Stimulated activated CD8-positive, alpha-beta memory T cell treated with anti-CD3 and anti-CD28 coated beads, Interleukin-4, amount 100 ng/mL, for 48 hours (primary cell): ENCODE data around the gene IL1RAPL2.
A peak's percentile ranks its signal among the peaks of the same experiment; 100 is the strongest.
"Not testable (repeated sequence)": the region's sequence is repeated elsewhere in the genome, so short reads cannot be mapped to it uniquely, and the experiment has no call there.

ENCODE experiments used
- DNase-seq: peaks from one replicate; pipeline ENCODE4 v3.0.0-alpha.2; 2020

Gene IL1RAPL2

GRCh38 chrX:105190252-105190853 lies 624.4 kb downstream of the IL1RAPL2 start:
- peak; percentile 22 for DNase-seq

- no peak for DNase-seq
Observed at GRCh38 chrX:105191878-105192277, 625.9 kb downstream of the IL1RAPL2 start.

DNA sequence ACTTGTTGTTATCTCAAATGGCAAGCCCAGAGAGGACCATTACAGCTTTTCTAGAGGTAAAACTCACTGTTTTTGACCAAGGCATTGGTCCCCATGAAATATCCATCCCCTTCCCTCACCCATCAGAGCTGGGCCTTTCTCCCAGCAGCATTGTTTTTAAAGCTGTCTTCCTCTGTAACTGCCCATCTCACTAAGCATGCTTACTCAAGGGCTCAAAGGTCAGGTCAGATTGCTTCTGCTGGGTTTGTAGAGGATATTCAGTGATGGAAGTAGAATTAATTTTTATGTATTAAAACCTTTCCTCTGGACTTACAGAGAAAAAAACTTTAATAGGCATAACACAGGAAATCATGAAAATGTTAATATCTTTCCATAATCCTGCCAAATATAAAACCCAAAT lies 643.4 kb downstream of the IL1RAPL2 start:
- no peak for DNase-seq

DNA sequence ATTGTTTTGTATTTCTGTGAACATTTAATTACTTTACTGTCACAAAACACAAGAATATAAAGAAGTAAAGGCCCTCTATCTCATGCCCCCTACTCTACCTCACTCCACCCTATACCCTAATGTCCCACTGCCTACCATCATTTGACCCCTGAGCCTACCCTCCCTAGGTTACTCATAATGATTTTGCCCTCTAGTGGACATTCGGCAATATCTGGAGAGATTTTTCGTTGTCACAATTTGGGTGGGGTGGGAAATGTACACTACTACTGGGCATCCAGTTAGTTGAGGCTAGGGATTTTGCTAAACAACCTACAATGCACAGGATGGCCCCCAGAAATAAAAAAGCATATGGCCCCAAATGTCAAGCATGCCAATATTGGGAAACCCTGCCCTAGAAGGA lies 644.3 kb downstream of the IL1RAPL2 start:
- no peak for DNase-seq

- no peak for DNase-seq
Observed at GRCh38 chrX:105211066-105211575, 645.1 kb downstream of the IL1RAPL2 start.

DNA sequence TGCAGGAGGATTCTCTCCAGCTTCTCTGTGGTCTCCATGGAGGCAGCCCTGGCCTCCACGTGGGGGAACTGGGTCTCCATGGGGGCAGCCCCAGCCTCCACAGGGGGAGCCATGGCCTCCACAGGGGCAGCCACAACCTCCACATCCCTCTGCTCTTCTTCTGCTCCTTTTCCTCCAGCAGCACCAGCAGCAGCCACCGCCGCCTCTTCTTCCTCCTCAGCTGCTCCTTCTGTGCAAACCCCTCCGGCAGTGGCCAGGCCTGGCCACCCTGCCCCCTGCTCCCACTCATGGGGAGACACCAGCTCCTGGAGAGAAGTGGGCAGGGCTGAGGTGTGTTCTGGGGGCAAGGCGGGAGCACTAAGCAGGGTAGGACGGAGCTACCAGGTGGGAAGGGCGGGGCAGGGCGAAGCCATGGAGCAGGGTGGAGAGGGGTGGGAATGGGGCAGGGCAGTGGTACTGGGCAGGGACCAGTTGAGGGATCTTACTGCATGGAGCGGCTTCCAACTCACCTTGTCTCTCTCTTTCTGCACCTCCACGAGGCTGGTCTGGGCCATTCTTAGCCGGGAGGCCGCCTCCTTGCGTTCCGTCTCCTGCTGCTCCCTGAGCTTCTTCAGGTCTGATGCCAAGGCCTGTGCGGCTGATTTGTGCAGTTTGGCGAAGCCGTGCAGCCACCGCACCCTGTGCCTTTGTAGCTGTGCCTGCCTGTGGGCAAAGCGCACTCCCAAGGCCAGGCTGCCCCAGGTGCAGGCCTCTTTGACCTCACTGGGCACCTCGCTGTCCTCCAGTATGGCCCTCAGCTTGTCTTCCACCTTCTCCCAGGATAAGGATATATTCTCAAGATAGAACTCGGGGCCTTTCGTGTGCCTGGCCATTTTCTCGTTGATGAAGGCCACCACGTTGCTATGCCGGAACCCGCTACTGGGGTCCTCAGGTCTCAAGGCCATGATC lies 653.7 kb downstream of the IL1RAPL2 start:
- no peak for DNase-seq

DNA sequence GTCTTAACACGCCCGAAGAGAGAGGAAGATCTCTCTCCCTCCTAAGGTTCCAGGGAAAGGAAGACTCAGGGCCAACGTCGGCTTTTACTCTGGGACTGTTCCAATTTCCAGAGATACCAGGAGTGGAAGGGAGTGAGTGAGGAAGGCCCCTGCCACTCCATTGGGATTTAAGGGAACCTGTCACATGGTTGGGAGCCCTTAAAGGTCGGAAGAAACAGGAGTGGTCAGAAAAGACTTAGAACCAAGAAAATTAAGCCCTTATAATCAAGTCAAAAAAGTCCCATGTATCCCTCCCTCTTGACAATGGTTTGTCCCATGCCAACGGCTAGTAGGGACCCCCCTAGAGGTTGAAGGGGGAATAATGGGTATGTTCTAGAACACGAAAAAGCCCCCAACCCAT lies 654.6 kb downstream of the IL1RAPL2 start, which contains the start of gene TEX13A:
TSS of gene TEX13A (minus strand) at position 59 of the 400 bp plus-strand sequence. CDS start 297 bp downstream, outside the sequence.
- DNase-seq = no peak

GRCh38 chrX:105221374-105221773 lies 655.4 kb downstream of the IL1RAPL2 start:
- no peak for DNase-seq

DNA sequence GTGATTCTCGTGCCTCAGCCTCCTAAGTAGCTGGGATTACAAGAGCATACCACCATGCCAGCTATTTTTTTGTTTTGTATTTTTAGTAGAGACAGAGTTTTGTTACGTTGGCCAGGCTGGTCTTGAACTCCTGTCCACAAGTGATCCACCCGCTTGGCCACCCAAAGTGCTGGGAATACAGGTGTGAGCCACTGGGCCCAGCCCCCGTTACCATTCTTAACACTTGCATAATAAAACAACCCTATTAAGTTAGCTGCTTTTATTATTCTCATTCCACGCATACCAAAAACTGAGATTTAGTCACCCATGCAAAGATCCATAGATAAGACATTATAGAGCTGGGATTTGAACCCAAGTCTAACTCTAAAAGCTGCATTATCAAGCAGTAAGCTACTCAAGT lies 660.5 kb downstream of the IL1RAPL2 start:
- DNase-seq = no peak

- no peak for DNase-seq
Observed at GRCh38 chrX:105228602-105229001, 662.6 kb downstream of the IL1RAPL2 start.

GRCh38 chrX:105229146-105229545 lies 663.1 kb downstream of the IL1RAPL2 start:
- no peak for DNase-seq

GRCh38 chrX:105237407-105237806 lies 671.4 kb downstream of the IL1RAPL2 start:
- DNase-seq = not testable (repeated sequence)

- no peak for DNase-seq
Observed at GRCh38 chrX:105241056-105241455, 675.1 kb downstream of the IL1RAPL2 start.

- DNase-seq = no peak
Observed at GRCh38 chrX:105260291-105261043, 694.5 kb downstream of the IL1RAPL2 start.

- DNase-seq = no peak
Observed at GRCh38 chrX:105263171-105263570, 697.2 kb downstream of the IL1RAPL2 start.

- no peak for DNase-seq
Observed at GRCh38 chrX:105263801-105264200, 697.8 kb downstream of the IL1RAPL2 start.

GRCh38 chrX:105265093-105265492 lies 699.1 kb downstream of the IL1RAPL2 start:
- DNase-seq = no peak

GRCh38 chrX:105266456-105266855 lies 700.5 kb downstream of the IL1RAPL2 start:
- DNase-seq = no peak

DNA sequence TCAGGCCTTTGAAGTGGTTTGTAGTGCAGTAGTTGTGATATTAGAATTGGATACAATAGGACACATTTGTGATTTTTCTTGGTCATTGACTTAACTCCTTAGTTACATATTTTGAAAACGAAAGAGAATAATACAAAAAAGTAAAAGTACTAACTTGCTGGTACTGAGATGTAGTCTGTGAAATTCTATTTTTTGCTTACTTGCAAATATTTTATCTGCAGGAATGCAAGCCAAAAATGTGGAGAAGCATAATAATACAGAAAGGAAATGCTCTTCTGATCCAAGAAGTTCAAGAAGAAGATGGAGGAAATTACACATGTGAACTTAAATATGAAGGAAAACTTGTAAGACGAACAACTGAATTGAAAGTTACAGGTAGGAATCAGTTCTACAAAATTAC lies 701.2 kb downstream of the IL1RAPL2 start:
- DNase-seq = no peak

DNA sequence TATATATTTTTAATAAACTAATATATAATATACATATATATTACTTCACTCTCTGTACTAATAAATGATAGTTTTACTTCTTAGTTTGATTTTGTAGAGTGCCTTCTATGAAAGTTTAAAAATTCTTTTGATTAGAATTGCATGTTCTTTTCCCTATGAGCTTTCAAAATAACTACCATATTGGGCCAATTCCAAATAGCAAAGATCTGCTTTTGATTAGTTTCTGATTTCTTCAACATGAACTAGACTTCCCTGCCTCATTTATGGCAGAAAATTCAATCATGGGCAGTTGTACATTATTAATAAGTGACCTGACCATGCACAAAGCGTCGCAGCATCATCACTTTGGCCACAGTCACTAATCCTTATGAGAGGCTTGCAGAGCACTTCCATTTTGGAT lies 703.4 kb downstream of the IL1RAPL2 start:
- no peak for DNase-seq

DNA sequence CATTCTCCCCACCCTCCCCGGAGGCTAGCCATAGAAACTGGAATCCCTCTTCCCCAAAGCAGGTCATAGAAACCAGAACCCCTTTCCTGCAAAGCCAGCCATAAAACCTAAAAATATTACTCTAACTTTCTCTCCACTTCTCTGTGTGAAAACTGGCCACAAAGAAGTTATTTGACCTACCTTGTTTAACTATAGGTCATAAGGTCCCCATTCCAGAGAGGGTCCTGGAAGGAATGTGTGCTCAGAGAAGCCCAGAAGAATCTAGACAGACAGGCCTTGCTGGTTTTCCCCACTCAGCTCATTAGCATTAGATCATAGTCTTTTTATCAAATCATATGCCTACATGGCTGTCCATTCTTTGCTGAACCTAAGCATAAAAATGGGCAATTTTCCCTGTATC lies 707.3 kb downstream of the IL1RAPL2 start:
- no peak for DNase-seq

GRCh38 chrX:105274091-105274490 lies 708.1 kb downstream of the IL1RAPL2 start:
- no peak for DNase-seq

DNA sequence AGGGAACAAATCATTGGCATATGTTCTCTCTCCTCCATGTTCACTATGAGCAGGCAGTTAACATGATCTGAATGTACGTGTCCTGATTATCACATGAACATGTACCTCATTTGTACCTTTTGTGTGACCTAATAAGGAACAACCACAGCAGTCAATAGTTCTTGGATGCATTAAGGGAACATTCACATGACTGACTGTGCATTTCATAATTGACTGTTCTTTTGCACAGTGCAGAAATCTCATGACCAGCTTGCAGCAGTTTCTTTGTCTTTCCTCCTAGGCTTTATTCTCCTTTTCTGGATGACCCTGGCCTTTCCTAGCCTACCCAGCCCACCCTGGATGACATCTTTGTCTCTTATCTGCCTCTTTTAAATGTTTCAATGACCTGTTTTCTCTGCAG lies 711.1 kb downstream of the IL1RAPL2 start:
- DNase-seq = no peak
